HG03135 (cell line): ENCODE results near the gene NRXN3.

ENCODE experiments used
- ATAC-seq: cut with Tn5 transposase; IDR thresholded peaks from one replicate; pipeline ENCODE4 v1.9.1; 2021; ENCODE audit warnings: mild to moderate bottlenecking, moderate library complexity; ENCODE audit not compliant: unreplicated experiment

The NRXN3 gene

GRCh38 chr14:79630288-79630960 lies 1460.3 kb downstream of the NRXN3 start:
- no peak for ATAC-seq

DNA sequence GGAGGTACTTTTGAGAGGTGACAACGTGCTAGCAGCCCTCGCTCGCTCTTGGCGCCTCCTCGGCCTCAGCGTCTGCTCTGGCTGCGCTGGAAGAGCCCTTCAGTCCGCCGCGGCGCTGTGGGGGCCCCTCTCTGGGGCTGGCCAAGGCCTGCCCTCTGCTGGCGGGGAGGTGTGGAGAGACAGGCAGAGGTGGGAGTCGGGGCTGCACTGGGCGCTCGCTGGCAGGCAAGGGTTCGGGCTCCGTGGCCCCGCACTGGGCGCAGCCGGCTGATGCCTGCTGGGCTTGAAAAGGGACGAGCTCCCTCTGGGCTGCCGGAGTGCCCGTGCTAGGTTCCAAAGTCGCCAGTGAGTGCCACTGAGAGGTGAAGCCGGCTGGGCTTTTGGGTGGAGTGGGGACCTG lies 1461.1 kb downstream of the NRXN3 start:
- no peak for ATAC-seq

GRCh38 chr14:79638672-79639266 lies 1468.6 kb downstream of the NRXN3 start:
- ATAC-seq = no peak

- ATAC-seq = no peak
Measured at GRCh38 chr14:79639613-79640012, 1469.4 kb downstream of the NRXN3 start.

- no peak for ATAC-seq
Measured at GRCh38 chr14:79641371-79641770, 1471.2 kb downstream of the NRXN3 start.

DNA sequence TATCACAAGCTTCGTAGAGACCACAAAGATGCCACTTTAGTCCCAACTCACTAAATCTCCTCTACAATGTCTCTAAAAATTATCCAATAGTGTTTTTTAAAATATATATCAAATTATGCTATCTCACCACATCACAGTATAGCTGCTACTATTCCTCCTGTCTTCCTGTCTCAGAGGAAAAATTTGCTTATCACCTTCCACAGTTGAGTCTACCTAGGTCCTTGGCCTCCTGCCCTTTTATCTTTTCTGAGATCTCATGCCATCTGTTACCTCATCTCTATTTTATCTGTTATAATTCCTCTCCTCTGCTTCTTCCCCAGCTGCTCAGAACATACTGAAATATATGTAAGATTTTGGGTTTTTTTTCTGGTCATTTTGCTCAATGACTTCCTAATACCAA lies 1473.0 kb downstream of the NRXN3 start:
- ATAC-seq = no peak

DNA sequence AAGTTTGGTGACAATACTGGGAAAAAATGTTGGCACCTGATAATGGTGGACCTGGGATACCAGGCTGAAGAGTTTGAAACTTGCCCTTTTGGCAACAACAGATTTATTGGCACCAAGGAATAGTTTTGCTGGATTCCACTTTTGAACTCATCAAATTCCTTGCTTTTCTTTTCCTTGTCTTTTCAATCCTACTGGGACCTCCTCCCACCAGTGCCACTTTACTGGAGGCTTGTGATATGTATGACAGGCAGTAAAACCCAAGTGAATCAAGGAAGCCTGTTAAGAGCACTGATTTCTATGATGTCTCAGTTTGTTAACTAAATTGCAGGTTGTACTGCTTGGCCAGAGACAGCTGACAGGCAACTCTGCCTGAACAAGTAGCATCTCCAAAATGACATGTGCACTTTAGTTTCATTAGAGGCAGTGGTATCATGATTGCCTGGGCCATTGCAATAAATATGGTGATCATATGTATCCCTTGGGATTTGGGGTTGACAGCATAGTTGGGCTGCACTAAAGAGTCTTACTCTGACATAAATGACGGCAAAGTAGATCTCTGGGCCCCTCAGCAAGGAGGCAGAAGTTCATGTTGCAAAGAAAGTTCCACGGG lies 1475.7 kb downstream of the NRXN3 start:
- ATAC-seq = no peak

DNA sequence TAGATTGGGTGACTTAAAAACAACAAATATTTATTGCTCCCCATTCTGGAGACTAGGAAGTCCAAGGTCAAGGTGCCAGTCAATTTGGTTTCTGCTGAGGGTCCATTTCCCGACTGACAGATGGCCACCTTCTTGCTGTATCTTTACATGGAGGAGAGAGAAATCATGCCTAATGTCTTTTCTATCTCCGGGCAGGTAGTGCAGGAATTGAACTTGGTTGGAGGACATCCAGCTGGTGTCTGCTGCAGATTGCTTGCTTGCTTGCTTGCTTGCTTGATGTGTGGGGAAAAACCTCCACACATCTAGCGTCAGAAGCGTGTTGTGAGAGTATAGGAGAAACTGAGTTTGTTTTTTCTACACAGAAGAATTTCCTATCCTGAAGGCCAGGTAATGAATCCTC lies 1479.7 kb downstream of the NRXN3 start:
- no peak for ATAC-seq

- no peak for ATAC-seq
Measured at GRCh38 chr14:79652513-79653307, 1482.5 kb downstream of the NRXN3 start.

DNA sequence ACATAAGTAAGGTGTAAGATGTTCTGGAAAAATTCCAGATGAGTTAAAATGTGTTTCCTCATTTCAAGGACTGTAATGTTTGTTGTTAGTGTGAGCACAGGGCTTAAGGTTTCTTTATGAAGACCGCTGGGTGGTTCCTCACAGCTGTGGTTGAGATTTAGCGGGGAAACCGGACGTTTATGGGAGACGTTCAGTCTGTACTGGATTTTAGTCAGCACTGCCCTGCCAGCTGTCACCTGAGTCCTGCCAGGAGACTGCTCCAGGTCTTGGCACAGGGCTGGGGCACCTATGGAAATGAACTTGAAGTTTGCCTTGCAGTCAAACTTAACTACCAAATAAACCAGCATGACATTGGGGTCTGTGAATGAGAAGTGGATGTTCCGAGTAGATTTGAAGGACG lies 1485.9 kb downstream of the NRXN3 start:
- ATAC-seq = no peak

GRCh38 chr14:79656496-79656895 lies 1486.3 kb downstream of the NRXN3 start:
- ATAC-seq = no peak

DNA sequence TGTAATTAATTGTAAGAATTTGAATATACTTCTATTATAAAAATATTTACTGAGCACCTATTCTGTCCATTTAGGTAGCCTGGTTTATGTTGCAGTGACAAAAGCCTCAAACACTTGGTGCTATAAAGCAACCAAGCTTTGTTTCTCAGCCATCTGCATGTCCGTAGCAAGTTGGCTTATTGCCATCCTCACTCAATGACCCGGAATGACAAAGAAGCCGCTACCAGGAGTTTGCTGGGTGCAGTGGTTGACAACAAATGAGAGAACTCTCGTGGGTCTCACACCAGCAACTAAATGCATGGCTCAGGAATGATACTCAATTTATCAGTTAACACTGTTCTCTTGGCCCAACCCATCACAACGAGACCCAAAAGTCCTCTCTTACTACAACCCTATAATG lies 1488.0 kb downstream of the NRXN3 start:
- no peak for ATAC-seq

- ATAC-seq = no peak
Measured at GRCh38 chr14:79658769-79659168, 1488.6 kb downstream of the NRXN3 start.

GRCh38 chr14:79660053-79660939 lies 1490.1 kb downstream of the NRXN3 start:
- no peak for ATAC-seq

GRCh38 chr14:79661752-79662151 lies 1491.6 kb downstream of the NRXN3 start:
- ATAC-seq = no peak

- no peak for ATAC-seq
Measured at GRCh38 chr14:79663453-79663852, 1493.3 kb downstream of the NRXN3 start.

- ATAC-seq = no peak
Measured at GRCh38 chr14:79665556-79665955, 1495.4 kb downstream of the NRXN3 start.

GRCh38 chr14:79668951-79669350 lies 1498.8 kb downstream of the NRXN3 start:
- no peak for ATAC-seq

- no peak for ATAC-seq
Measured at GRCh38 chr14:79670811-79671210, 1500.6 kb downstream of the NRXN3 start.

DNA sequence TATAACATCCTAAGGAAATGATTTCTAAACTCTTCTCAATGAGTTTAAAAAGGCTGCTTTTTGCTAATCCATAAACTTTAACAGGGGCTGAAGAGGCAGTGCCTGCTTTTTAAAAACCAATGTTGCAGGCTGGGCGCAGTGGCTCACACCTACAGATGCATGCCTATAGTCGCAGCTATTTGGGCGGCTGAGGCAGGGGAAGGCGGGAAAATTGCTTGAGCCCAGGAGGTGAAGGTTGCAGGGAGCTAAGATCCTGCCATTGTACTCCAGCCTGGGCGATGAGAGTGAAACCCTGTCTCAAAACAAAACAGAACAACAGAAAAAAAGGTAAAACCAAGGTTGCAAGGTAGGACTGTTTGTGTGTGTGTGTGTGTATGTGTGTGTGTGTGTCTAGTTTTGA lies 1509.9 kb downstream of the NRXN3 start:
- ATAC-seq = no peak

- no peak for ATAC-seq
Measured at GRCh38 chr14:79686196-79686595, 1516.0 kb downstream of the NRXN3 start.
